ENCODE results near the gene OSBPL9.
"Not testable (repeated sequence)": the region's sequence is repeated elsewhere in the genome, so short reads cannot be mapped to it uniquely, and the experiment has no call there.

OSBPL9 gene

DNA sequence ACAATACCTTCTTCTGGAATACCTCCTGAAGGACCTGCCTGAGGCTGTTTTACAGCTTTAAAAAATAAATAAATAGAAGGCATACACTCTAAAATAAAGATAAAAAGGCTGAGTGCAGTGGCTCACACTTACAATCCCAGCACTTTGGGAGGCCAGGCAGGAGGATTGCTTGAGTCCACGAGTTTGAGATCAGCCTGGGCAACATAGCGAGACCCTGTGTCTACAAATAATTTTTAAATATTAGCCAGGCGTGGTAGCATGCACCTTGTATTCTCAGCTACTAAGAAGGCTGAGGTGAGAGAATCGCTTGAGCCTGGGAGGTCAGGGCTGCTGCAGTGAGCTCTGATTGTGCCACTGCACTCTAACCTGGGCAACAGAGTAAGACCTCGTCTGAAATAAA is 75.0 kb downstream of the OSBPL9 start:
- TF ChIP-seq CTCF (conservative IDR thresholded peaks at IDR 0.05) = no peak
- H3K27ac ChIP-seq = peak overlapping the region; percentile 36; the same call in 1 of the 2 replicates

DNA sequence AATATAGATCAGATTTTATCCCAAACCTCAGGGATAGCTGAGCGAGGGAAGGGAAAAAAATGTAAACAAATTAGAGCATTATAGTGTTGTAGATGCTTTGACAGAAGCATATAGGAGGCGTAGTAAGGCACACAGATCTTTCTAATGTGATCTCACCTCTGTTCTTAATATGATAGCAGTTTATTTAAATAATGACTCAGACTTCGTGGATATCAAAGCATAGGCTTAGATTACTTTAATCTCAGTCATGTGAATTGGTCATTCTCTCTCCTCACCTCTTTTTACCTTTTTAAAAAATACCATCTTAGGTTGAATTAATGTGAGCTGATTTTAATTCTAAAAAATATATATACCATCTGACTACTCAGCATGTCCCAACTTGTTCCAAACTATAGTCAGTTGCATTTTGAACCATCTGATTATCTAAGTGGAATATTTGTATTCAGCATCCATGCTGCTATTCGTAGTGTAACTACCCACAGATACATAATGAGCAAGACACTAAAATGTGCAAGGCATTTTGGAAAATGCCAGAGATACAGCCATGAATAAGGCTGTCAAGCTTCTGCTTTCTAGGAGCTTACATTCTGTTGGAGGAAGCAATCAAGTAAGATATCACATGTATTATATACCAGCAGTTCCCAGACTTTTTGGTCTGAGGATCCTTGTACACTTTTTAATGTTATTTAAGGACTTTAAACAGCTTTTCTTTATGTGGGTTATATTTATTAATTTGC is 76.7 kb downstream of the OSBPL9 start:
- no peak for TF ChIP-seq CTCF (conservative IDR thresholded peaks at IDR 0.05)
- H3K27ac ChIP-seq = no peak overlapping the region

GRCh38 chr1:51697166-51697565 is 80.3 kb downstream of the OSBPL9 start:
- TF ChIP-seq CTCF (conservative IDR thresholded peaks at IDR 0.05) = no peak
- no peak overlapping the region for H3K27ac ChIP-seq

- no peak for TF ChIP-seq CTCF (conservative IDR thresholded peaks at IDR 0.05)
- no peak overlapping the region for H3K27ac ChIP-seq
Measured at GRCh38 chr1:51699391-51699790, 82.5 kb downstream of the OSBPL9 start.

GRCh38 chr1:51701782-51702181 is 84.9 kb downstream of the OSBPL9 start:
- H3K27ac ChIP-seq = not testable (repeated sequence)

- H3K27ac ChIP-seq = not testable (repeated sequence)
Measured at GRCh38 chr1:51702220-51702619, 85.3 kb downstream of the OSBPL9 start.

GRCh38 chr1:51705035-51705434 is 88.1 kb downstream of the OSBPL9 start:
- no peak for TF ChIP-seq CTCF (conservative IDR thresholded peaks at IDR 0.05)
- no peak overlapping the region for H3K27ac ChIP-seq

- no peak overlapping the region for H3K27ac ChIP-seq
- TF ChIP-seq CTCF (conservative IDR thresholded peaks at IDR 0.05) = no peak
Measured at GRCh38 chr1:51708911-51709760, 92.2 kb downstream of the OSBPL9 start.
